ENCODE measurements around the gene HDAC4. TPM values are rescaled to one million over a fixed set of nuclear protein-coding genes. Genes with fewer than 3 reads are reported as not detected.

The HDAC4 gene
- total and polyA plus RNA-seq, 2 donors = 24.4 to 29.5 TPM

DNA sequence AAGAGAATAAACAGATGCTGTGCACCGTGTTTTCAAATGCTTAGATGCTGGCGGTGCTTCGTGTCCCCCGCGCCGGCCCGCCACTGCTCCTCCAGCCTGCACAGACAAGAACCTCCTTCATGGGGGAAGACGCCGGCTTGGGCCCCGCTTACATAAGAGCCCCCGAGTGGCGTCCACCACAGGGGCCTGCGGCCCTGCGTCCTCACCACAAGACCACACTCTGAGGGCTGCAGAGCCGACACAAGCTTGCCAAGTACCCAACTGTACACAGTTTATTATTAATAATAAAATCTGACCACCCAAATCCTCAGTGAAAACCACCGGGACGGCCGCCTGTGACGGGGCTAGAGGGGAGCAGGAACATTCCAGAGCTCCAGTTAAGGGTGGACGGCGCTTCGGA lies 232.2 kb downstream of the HDAC4 start:
- H3K4me3 ChIP-seq (ENCODE audit: low read depth, low read length) = no peak overlapping the region
- no peaks in the 10 kb centered on the region for H3K36me3 ChIP-seq (ENCODE audit: insufficient read depth)
- no peak for DNase-seq (ENCODE audit: extremely low spot score)
- H3K27ac ChIP-seq (ENCODE audit: low read depth) = no peak overlapping the region
- H3K4me1 ChIP-seq (ENCODE audit: insufficient read depth) = no peaks in the 10 kb centered on the region
- 79% methylated on average over 22 of the region's 22 CpGs for WGBS

GRCh38 chr2:239167766-239168444 lies 232.9 kb downstream of the HDAC4 start:
- no peak for DNase-seq (ENCODE audit: extremely low spot score)
- no peaks in the 10 kb centered on the region for H3K36me3 ChIP-seq (ENCODE audit: insufficient read depth)
- no peaks in the 10 kb centered on the region for H3K4me1 ChIP-seq (ENCODE audit: insufficient read depth)
- H3K4me3 ChIP-seq (ENCODE audit: low read depth, low read length) = no peak overlapping the region
- no peak overlapping the region for H3K27ac ChIP-seq (ENCODE audit: low read depth)
- WGBS = 87% methylated on average over 26 of the region's 26 CpGs

DNA sequence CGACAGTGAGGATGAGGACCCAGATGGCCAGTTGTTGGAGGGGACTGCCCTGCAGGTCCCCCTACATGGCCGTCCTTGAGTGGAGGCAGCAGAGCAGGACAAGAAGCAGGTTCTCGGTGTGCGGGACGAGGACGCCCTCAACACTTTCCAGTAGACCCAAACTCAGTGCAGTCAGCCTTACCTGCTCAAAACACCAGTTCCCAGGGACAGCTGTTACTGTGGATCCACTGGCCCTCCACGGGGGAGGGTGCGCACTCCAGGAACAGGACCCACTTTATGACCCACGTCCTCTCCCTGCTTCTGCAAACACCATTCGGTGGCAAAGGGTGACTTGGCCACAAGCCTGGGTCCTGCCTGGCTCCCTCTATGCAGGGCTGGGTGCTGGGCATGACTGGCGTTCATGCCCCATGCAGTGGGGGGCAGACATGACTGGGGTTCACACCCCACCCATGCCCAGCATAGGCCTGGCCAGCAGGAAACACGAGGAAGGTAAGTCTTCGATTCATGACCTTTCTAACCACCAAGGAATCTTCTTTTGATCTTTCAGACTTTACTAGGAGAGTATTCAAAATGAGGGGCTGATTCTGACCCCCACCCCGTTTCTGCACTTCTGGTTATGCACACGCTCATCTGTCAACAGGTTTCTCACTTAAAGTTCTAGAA lies 233.7 kb downstream of the HDAC4 start:
- 88% methylated on average over 15 of the region's 15 CpGs for WGBS
- no peak for DNase-seq (ENCODE audit: extremely low spot score)
- Histone ChIP-seq H3K4me3 (ENCODE audit: low read depth, low read length) (no peak overlapping the region), H3K4me1 (ENCODE audit: insufficient read depth) (no peaks in the 10 kb centered on the region), H3K36me3 (ENCODE audit: insufficient read depth) (no peaks in the 10 kb centered on the region), H3K27ac (ENCODE audit: low read depth) (no peak overlapping the region)

DNA sequence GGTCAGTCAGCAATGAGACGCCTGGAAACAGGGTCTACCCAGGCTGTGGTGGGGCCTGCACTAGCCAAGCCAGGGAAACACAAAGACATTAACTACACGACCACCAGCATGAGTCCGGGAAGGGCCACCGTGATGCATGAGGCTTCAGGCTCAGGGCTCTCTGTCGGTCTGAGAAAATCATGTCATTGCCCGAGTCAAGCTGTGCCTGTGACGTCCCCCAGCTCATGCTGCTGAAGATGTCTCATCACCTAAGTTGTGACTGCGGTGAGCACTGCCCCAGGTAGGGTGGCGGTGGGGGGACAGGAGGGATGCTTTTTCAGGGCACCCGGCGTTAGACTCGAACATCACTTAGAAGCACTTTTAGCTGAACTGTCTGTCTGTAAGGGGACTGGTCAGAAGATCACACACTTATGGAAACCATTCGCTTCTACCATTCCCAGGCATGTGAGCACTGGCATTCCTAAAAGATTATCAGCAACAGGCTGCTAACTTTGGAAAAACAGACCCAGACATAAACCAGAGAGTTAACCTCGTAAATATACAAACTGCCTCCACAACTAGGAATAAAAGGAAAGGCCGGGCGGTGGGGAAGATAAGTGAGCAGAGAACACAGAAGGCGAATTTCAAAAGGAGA lies 234.5 kb downstream of the HDAC4 start:
- 70% methylated on average over 17 of the region's 17 CpGs for WGBS
- H3K4me3 ChIP-seq (ENCODE audit: low read depth, low read length) = no peak overlapping the region
- no peaks in the 10 kb centered on the region for H3K4me1 ChIP-seq (ENCODE audit: insufficient read depth)
- no peaks in the 10 kb centered on the region for H3K36me3 ChIP-seq (ENCODE audit: insufficient read depth)
- H3K27ac ChIP-seq (ENCODE audit: low read depth) = no peak overlapping the region
- no peak for DNase-seq (ENCODE audit: extremely low spot score)

DNA sequence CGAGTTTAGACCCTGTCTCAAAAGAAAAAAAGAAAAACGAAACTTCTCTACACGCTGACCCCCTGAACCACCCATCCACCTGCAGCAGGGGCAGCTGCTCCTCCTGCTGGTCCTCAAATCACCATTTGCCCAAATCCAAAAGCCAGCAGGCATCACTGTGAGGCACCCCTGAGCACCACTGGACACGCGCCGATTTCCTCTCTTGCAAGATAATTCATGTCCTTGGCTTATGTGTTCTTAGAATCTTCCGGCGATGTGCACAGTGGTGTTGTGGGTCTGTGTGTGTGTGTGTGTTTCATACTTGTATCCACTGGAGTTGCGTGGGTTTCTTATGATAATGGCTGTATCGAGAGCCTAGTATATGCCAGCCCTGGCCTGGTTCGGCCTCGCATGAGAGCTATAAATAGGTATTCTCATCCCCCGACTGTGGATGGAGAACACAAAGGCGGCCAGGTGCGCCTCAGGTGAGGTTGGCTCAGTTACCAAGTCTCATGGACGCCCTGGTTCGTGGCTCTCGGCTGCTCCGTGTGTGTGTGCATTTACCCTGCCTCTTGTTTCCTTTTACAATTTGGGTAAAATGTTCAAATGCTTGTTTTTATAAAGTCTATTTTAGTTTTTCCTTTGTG lies 235.5 kb downstream of the HDAC4 start:
- Histone ChIP-seq H3K4me3 (ENCODE audit: low read depth, low read length) (no peak overlapping the region), H3K36me3 (ENCODE audit: insufficient read depth) (peaks cover 2% of the 10 kb centered on the region), H3K27ac (ENCODE audit: low read depth) (no peak overlapping the region), H3K4me1 (ENCODE audit: insufficient read depth) (no peaks in the 10 kb centered on the region)
- no peak for DNase-seq (ENCODE audit: extremely low spot score)
- WGBS = 97% methylated on average over 19 of the region's 19 CpGs

DNA sequence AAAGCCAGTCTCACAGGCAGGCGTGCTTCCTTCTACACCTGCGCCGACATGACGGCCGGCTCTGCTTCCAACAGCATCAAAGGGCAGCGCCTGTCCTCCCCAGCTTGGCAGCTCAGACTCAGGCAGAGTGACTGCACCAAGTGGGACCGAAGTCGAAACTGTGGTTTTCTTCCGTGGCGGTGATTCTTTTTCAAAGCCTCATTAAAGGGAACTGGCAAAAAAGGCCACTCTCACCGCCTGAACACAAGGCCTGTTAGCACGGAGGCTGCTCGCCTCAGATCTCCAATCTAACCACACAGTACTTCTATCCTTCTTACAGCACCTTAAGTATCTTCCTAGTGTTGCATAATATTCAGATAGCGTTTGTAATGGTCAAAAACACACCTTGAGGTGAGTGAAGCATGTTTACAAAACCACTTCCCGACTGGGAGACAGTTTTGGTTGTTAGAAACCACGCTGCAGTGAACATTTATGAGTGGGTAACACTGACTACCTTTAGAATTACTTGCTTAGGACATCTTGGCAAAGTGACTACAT lies 236.4 kb downstream of the HDAC4 start:
- H3K27ac ChIP-seq (ENCODE audit: low read depth) = no peak overlapping the region
- 90% methylated on average over 16 of the region's 16 CpGs for WGBS
- H3K4me3 ChIP-seq (ENCODE audit: low read depth, low read length) = no peak overlapping the region
- peaks cover 2% of the 10 kb centered on the region for H3K36me3 ChIP-seq (ENCODE audit: insufficient read depth)
- no peaks in the 10 kb centered on the region for H3K4me1 ChIP-seq (ENCODE audit: insufficient read depth)
- no peak for DNase-seq (ENCODE audit: extremely low spot score)

- WGBS = 91% methylated on average over 20 of the region's 20 CpGs
- Histone ChIP-seq H3K36me3 (ENCODE audit: insufficient read depth) (peaks cover 2% of the 10 kb centered on the region), H3K4me3 (ENCODE audit: low read depth, low read length) (no peak overlapping the region), H3K4me1 (ENCODE audit: insufficient read depth) (no peaks in the 10 kb centered on the region), H3K27ac (ENCODE audit: low read depth) (no peak overlapping the region)
- DNase-seq (ENCODE audit: extremely low spot score) = no peak
These were observed 237.0 kb downstream of the HDAC4 start for GRCh38 chr2:239163688-239164334.

DNA sequence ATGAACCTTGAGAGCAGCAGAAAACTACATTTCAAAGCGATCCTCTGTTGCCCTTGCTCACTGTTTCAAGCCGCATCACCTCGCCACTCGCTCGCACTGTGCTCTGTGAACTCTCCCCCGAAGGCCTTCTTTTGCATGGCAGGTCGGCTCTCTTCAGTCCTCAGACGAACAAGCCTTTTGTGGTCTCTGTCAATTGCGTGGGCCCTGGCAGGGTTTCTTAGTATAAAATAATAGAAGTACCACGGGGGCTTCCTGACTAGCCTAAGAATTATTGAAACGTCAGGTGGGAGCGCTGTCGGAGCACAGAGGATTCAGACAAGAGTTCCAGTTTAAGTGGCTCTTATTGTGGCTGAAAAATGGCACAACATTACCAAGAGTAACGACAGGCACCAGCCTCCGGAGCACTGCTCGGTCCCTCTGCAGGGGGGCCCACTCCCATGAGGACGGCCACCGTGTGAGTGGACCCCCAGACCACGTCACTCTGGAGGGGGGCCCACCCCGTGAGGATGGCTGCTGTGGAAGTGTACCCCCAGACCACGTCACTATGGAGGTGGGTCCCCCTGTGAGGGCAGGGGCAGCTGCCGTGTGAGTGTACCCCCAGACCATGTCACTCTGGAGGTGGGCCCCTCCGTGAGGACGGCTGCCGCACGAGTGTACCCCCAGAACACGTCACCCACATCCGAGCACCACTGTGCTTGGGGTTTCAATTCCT lies 237.7 kb downstream of the HDAC4 start:
- no peak overlapping the region for H3K27ac ChIP-seq (ENCODE audit: low read depth)
- peaks cover 2% of the 10 kb centered on the region for H3K36me3 ChIP-seq (ENCODE audit: insufficient read depth)
- no peak for DNase-seq (ENCODE audit: extremely low spot score)
- WGBS = 95% methylated on average over 28 of the region's 28 CpGs
- no peaks in the 10 kb centered on the region for H3K4me1 ChIP-seq (ENCODE audit: insufficient read depth)
- no peak overlapping the region for H3K4me3 ChIP-seq (ENCODE audit: low read depth, low read length)

GRCh38 chr2:239162141-239162821 lies 238.5 kb downstream of the HDAC4 start:
- H3K4me3 ChIP-seq (ENCODE audit: low read depth, low read length) = no peak overlapping the region
- DNase-seq (ENCODE audit: extremely low spot score) = no peak
- peaks cover 2% of the 10 kb centered on the region for H3K36me3 ChIP-seq (ENCODE audit: insufficient read depth)
- WGBS = 93% methylated on average over 23 of the region's 23 CpGs
- H3K27ac ChIP-seq (ENCODE audit: low read depth) = no peak overlapping the region
- H3K4me1 ChIP-seq (ENCODE audit: insufficient read depth) = no peaks in the 10 kb centered on the region

DNA sequence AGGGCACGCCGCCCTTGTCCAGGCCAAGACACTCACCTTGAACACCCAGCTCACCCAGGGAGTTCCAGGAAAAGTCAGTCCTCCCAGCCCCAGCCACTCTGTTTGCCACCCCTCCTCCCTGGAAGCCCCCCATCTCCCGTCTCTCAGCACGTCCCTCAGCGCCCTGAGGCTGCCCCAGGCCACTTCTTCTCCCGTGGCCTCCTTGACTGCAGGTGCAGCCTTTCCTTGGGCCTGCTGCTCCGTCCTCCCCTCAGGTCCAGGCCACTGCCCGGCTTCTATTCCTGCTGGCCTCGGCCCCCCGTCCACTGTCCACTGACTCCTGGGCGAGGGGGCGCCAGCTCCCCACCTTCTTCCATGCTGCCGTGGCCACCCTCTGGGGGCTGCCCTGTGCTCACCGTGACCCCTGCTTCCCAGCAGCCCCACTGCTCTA lies 239.1 kb downstream of the HDAC4 start:
- 89% methylated on average over 14 of the region's 14 CpGs for WGBS
- Histone ChIP-seq H3K36me3 (ENCODE audit: insufficient read depth) (peaks cover 2% of the 10 kb centered on the region), H3K4me1 (ENCODE audit: insufficient read depth) (no peaks in the 10 kb centered on the region), H3K4me3 (ENCODE audit: low read depth, low read length) (no peak overlapping the region), H3K27ac (ENCODE audit: low read depth) (no peak overlapping the region)
- DNase-seq (ENCODE audit: extremely low spot score) = no peak

GRCh38 chr2:239160226-239161143 lies 240.3 kb downstream of the HDAC4 start:
- H3K4me1 ChIP-seq (ENCODE audit: insufficient read depth) = no peaks in the 10 kb centered on the region
- H3K4me3 ChIP-seq (ENCODE audit: low read depth, low read length) = no peak overlapping the region
- DNase-seq (ENCODE audit: extremely low spot score) = no peak
- peaks cover 2% of the 10 kb centered on the region for H3K36me3 ChIP-seq (ENCODE audit: insufficient read depth)
- H3K27ac ChIP-seq (ENCODE audit: low read depth) = no peak overlapping the region
- 97% methylated on average over 32 of the region's 32 CpGs for WGBS

All from urinary bladder (tissue), 4 donors.